ENCODE results near the gene CREB1. TPM values are rescaled to one million over a fixed set of nuclear protein-coding genes. Genes with fewer than 3 reads are reported as not detected.

The CREB1 gene
- total and polyA plus RNA-seq, 4 donors, result 5.4 to 79.6 (median 35.1) TPM

GRCh38 chr2:207594264-207594663 is 64.5 kb downstream of the CREB1 start:
- Histone ChIP-seq H3K4me1 (ENCODE audit: control insufficient read depth in 5 of 5, insufficient read depth in 5 of 5, low read length in 5 of 5) (no peaks in the 10 kb centered on the region), H3K4me3 (no peak overlapping the region), H3K27me3 (ENCODE audit: control insufficient read depth in 3 of 3, insufficient read depth in 3 of 3, low read length in 2 of 3) (no peaks in the 10 kb centered on the region), H3K9me3 (ENCODE audit: control insufficient read depth in 4 of 4, insufficient read depth in 3 of 4, low read length in 3 of 4) (peaks cover 0 to 3% (median 0%) of the 10 kb centered on the region in 4 donors), H3K9ac (ENCODE audit: insufficient read depth in 1 of 2, low read length in 2 of 2) (no peak overlapping the region), H3K36me3 (ENCODE audit: control insufficient read depth in 4 of 4, insufficient read depth in 4 of 4, low read length in 4 of 4) (peaks cover 3 to 36% (median 18%) of the 10 kb centered on the region in 4 donors), H3K27ac (ENCODE audit: low read depth in 1 of 2, low read length in 1 of 2) (no peak overlapping the region)
- no peak for TF ChIP-seq CTCF (IDR thresholded peaks at IDR 0.05; ENCODE audit: control extremely low read depth, extremely low read depth)
- ATAC-seq (ENCODE audit: insufficient read depth, low FRiP score) (no peak), DNase-seq (no peak)
- WGBS, 2 donors, result 35 to 51% methylated on average over 3 of the region's 3 CpGs

GRCh38 chr2:207594731-207595130 is 65.0 kb downstream of the CREB1 start:
- Histone ChIP-seq H3K4me3 (no peak overlapping the region), H3K36me3 (ENCODE audit: control insufficient read depth in 4 of 4, insufficient read depth in 4 of 4, low read length in 4 of 4) (peaks cover 3 to 31% (median 18%) of the 10 kb centered on the region in 4 donors), H3K9ac (ENCODE audit: insufficient read depth in 1 of 2, low read length in 2 of 2) (no peak overlapping the region), H3K27ac (ENCODE audit: low read depth in 1 of 2, low read length in 1 of 2) (no peak overlapping the region), H3K9me3 (ENCODE audit: control insufficient read depth in 4 of 4, insufficient read depth in 3 of 4, low read length in 3 of 4) (peaks cover 0 to 3% (median 0%) of the 10 kb centered on the region in 4 donors), H3K4me1 (ENCODE audit: control insufficient read depth in 5 of 5, insufficient read depth in 5 of 5, low read length in 5 of 5) (no peaks in the 10 kb centered on the region), H3K27me3 (ENCODE audit: control insufficient read depth in 3 of 3, insufficient read depth in 3 of 3, low read length in 2 of 3) (no peaks in the 10 kb centered on the region)
- DNase-seq, result no peak
- no peak for TF ChIP-seq CTCF (IDR thresholded peaks at IDR 0.05; ENCODE audit: control extremely low read depth, extremely low read depth)
- WGBS, 2 donors, result 96 to 99% methylated on average over 4 of the region's 4 CpGs
- no peak for ATAC-seq (ENCODE audit: insufficient read depth, low FRiP score)

GRCh38 chr2:207599636-207600035 is 69.9 kb downstream of the CREB1 start:
- H3K27ac ChIP-seq (ENCODE audit: low read depth in 1 of 2, low read length in 1 of 2), result no peak overlapping the region
- H3K4me3 ChIP-seq, result no peak overlapping the region
- H3K9ac ChIP-seq (ENCODE audit: insufficient read depth in 1 of 2, low read length in 2 of 2), result no peak overlapping the region
- H3K9me3 ChIP-seq (ENCODE audit: control insufficient read depth in 4 of 4, insufficient read depth in 3 of 4, low read length in 3 of 4), result no peaks in the 10 kb centered on the region
- H3K27me3 ChIP-seq (ENCODE audit: control insufficient read depth in 3 of 3, insufficient read depth in 3 of 3, low read length in 2 of 3), result no peaks in the 10 kb centered on the region
- H3K36me3 ChIP-seq (ENCODE audit: control insufficient read depth in 4 of 4, insufficient read depth in 4 of 4, low read length in 4 of 4), result peaks cover 0 to 15% (median 10%) of the 10 kb centered on the region in 4 donors
- ATAC-seq (ENCODE audit: insufficient read depth, low FRiP score) (no peak), DNase-seq (no peak)
- no peaks in the 10 kb centered on the region for H3K4me1 ChIP-seq (ENCODE audit: control insufficient read depth in 5 of 5, insufficient read depth in 5 of 5, low read length in 5 of 5)
- no peak for TF ChIP-seq CTCF (IDR thresholded peaks at IDR 0.05; ENCODE audit: control extremely low read depth, extremely low read depth)

- Histone ChIP-seq H3K9me3 (ENCODE audit: control insufficient read depth in 4 of 4, insufficient read depth in 3 of 4, low read length in 3 of 4) (no peaks in the 10 kb centered on the region), H3K4me1 (ENCODE audit: control insufficient read depth in 5 of 5, insufficient read depth in 5 of 5, low read length in 5 of 5) (no peaks in the 10 kb centered on the region), H3K36me3 (ENCODE audit: control insufficient read depth in 4 of 4, insufficient read depth in 4 of 4, low read length in 4 of 4) (peaks cover 0 to 13% (median 11%) of the 10 kb centered on the region in 4 donors), H3K27me3 (ENCODE audit: control insufficient read depth in 3 of 3, insufficient read depth in 3 of 3, low read length in 2 of 3) (no peaks in the 10 kb centered on the region), H3K27ac (ENCODE audit: low read depth in 1 of 2, low read length in 1 of 2) (no peak overlapping the region), H3K9ac (ENCODE audit: insufficient read depth in 1 of 2, low read length in 2 of 2) (no peak overlapping the region), H3K4me3 (no peak overlapping the region)
- no peak for DNase-seq
- ATAC-seq (ENCODE audit: insufficient read depth, low FRiP score), result no peak
- no peak for TF ChIP-seq CTCF (IDR thresholded peaks at IDR 0.05; ENCODE audit: control extremely low read depth, extremely low read depth)
Observed at GRCh38 chr2:207600231-207600630, 70.5 kb downstream of the CREB1 start.
